ENCODE results near the gene TLN1.
A peak's percentile ranks its signal among the peaks of the same experiment; 100 is the strongest.

Gene TLN1

DNA sequence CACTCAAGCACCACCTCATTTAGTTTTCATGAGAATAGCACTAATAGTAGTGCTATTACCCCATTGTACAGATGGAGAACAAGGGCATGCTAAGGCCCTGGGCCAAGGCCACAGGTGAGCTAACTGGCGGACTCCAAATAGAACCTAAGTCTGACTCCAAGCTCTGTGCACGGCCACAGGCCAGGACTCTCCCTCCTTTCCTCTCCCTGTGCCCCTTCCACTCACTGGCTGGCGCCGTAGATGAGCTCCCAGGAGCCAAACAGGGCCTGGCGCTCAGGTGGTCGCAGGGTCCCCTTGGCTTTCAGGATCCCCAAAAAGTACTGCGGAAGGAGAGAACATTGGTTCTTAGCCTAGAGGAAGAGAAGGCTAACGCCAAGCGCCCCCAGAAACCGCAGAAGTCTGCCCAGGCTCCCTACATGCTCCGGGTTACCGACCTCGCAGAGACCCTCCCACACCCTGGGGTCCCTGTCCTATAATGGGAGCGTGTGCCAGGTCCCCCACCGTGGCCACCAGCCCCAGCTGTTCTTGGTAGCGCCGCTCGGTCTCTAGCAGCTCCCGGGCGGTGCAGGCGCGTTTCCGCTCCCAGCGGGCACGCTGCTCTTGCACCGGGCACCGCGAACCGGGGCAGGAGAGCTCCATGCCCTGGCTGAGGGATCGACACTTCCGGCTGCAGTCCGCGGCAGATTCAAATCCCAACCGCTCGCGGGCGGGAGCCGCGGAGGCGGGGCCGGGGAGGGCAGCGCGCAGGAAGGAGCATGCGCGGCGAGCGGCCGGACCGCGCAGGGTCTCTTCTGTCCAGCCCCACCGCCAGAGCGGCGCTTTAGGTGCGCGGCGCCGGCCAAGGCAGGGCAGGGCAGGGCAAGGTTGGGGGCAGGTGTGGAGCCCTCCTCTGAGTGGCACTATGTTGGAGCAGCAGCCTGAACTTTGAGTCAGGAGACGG lies 67.2 kb downstream of the TLN1 start, which contains the start of gene ARHGEF39:
ARHGEF39 (minus strand) TSS at position 665 of the 940 bp plus-strand sequence; CDS start at position 639, 26 bp downstream.
- DNase-seq (ENCODE audit: low read depth in 2 of 2), result peak; percentile 71 to 74

DNA sequence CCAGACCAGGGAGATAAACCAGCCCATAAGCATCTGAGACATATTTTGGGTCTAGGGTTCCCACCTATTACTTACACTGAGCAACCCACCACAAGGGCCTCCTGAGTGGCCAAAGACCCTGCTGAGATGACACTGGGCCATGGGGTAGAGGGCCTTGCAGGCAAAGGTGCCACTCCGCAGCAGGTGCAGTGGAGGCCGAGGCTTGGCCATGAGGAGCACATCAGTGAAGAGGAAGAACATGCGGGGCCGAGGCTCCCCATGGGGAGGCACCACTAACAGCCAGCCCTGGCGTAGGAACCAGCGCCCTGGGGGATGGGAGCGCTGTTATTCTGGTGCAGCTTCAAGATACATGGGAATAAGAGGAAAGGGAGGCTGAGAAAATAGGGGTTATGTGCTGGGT lies 69.6 kb downstream of the TLN1 start:
- no peak for DNase-seq (ENCODE audit: low read depth in 2 of 2)

DNA sequence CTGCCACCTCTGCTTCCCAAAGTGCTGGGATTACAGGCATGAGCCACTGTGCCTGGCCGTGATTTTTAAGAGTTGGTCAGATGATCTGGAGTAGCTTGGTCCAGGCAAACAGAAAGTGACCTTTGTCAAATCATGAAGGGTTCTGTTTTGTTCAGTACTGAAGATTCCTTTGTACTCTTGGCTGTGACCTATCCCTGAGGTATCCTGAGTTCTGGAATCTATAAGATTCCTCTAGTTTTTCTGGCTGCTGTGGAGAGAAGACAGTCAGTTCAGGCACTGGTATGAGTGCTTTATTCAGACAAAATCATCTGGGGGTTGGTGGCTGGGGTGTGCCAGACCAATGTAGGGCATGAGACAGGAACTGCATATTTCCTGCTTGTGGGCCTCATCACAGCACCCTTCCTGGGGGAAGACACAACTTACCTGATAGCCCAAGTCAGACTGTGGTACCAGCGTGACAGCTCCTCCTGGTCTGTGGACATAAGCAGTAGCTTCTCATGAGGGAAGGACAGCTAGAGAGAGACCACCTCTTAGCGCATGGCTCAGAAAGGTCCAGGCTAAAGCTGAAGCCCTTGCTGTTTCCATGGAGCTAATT lies 70.1 kb downstream of the TLN1 start:
- DNase-seq (ENCODE audit: low read depth in 2 of 2), result no peak

DNA sequence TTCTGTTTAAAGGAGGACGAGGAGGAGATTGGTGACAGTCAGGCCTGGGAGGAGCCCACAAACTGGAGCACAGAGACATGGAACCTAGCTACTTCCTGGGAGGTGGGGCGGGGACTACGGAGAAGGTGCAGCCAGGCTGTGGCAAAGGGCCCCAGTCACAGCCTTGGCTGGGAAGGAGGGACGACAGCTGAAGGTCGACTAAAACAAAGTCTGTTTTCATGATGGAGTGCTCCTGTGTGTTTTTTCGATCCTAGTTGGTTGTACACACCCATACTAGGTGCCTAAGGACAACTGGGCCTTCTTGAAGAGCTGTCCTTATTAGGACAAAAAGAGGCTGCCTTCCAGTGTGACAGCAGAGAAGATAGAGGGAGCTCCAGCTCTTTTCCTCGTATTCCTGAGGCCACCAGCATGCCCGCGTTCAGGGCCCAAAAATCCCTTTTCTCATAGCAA lies 71.0 kb downstream of the TLN1 start:
- DNase-seq (ENCODE audit: low read depth in 2 of 2), result no peak

DNA sequence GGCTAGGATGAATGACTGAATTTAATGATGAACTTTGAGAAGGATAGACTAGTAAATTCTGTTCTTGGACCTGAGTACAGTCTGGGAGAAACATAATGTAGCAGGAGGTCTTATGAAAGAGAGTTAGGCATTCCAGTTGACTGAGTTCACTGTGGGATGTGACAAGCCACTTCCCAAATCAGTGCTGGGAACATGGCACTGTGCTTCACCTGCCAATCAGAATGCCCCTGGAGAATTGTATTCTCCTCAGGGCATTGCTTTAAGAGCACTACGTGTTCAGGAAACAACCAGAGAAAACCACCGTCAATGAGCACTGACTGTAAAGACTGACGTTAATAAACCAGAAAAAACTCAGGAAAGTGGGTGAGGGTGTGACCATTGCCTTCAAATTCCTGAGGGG lies 72.7 kb downstream of the TLN1 start:
- no peak for DNase-seq (ENCODE audit: low read depth in 2 of 2)

DNA sequence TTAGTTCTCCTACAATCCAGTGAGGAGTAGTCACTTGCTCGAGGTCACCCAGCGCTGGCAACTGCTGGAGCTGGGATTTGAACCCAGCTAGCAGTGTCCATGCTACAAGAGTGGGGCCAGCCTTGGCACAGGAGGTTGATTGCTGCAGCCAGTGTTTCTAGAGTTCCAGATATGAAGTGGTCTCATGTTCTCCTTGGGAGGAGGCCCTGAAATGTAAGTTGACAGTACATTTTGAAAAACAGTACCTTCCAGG lies 73.1 kb downstream of the TLN1 start:
- DNase-seq (ENCODE audit: low read depth in 2 of 2), result no peak

DNA sequence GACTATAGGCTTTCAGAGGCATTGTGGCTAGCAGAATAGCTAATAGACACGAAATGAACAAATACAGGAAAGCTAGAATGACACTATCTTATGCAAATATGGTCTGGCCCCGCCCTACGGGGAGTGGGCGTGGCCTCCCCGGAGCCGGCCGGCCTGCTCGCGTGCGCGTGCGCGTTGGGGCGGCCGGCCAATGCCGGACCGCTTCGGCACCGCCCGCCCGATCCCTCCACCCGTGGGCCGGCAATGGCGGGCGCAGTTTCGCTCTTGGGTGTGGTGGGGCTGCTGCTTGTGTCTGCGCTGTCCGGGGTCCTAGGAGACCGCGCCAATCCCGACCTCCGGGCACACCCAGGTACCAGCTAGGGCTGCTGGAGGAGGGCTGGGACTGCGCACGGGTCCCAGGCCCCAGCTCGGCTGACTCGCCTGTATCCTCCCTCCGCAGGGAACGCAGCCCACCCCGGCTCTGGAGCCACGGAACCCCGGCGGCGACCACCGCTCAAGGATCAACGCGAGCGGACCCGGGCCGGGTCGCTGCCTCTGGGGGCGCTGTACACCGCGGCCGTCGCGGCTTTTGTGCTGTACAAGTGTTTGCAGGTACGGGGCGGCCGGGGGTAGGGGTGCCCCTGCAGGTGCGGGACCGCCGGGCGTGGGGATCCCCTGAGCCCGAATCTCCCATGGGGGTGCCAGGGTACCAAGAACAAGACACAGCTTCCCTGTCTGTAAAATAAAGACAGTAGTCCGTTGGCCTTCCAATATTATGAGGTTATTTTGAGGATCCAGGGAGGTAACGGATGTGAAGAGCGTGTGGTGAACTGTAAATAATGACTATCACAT lies 73.6 kb downstream of the TLN1 start, which contains the start of gene CCDC107:
CCDC107 (plus strand) TSS at position 156 of the 831 bp plus-strand sequence; CDS start at position 244, 88 bp downstream.
- DNase-seq (ENCODE audit: low read depth in 2 of 2), result peak; percentile 73 to 85

DNA sequence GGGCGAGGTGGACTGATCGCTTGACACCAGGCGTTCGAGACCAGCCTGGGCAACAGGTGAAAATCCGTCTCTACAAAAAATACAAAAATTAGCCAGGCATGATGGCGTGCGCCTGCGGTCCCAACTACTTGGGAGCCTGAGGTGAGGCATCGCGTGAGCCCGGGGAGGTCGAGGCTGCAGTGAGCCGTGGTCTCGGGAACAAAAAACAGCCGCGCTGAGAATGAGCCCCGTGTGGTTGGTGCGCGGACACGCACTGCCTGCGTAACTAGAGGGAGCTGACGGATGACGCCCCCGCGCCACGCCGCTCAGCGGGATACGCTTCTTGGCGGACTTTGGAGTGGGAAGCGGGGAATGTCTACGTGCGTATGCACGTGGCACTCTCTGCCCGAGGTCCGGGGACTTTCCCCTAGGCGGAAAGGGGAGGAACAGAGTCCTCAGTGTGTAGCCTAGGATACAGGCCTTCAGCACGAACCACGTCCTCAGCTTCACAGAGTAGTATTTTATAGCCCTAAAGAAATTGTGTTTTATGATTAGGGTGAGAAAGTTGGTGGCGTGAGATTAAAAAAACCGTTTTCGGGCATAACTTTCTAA lies 74.4 kb downstream of the TLN1 start, which contains the start of gene RMRP:
RMRP (minus strand) TSS at position 474 of the 591 bp plus-strand sequence.
- peak; percentile 91 to 95 for DNase-seq (ENCODE audit: low read depth in 2 of 2)

DNA sequence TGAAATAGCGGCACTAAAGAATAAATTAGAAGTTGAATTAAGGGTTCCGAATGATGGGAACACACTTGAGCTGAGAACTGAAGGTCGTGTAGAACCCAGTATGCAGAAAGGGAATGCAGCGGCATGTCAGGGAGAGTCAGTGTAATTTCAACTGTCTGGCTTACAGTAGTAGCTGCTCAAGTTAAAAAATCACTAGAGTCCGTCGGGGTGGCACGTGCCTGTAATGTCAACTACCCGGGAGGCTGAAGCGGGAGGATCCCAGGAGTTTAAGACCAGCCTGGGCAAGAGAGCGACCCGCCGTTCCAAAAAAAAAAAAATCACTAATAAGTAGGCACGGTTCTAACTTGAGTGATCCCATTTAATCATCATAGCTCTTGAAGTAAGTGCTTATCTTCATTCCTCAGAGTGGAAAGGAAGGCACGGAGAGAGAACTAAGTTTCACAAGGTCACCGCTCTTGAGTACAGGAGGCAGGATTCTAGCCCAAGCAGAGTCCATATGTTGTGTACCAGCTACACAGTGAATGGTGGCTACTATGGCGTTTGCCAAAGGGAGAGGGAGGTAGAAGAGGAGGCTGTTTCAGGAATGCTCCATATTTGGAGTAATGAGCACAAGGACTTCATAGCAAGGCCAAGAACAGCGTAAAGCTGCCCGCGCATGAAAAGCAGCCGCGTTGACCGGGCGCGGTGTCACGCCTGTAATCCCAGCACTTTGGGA lies 75.0 kb downstream of the TLN1 start:
- no peak for DNase-seq (ENCODE audit: low read depth in 2 of 2)

DNA sequence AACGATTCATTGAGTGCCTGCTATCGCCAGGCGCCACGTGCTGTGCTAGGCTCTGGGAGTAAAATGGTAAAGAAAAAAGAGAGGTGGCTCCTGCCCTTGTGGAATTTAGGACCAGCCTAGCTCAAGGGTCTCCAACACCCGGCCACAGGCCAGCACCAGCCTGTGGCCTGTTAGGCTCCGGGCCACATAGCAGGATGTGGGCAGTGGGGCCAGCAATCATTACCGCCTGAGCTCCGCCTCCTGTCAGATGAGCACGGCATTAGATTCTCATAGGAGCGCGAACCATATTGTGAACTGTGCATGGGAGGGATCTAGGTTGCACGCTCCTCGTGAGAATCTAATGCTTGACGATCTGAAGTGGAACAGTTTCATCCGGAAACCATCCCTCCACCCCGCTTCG lies 75.6 kb downstream of the TLN1 start:
- DNase-seq (ENCODE audit: low read depth in 2 of 2), result no peak

DNA sequence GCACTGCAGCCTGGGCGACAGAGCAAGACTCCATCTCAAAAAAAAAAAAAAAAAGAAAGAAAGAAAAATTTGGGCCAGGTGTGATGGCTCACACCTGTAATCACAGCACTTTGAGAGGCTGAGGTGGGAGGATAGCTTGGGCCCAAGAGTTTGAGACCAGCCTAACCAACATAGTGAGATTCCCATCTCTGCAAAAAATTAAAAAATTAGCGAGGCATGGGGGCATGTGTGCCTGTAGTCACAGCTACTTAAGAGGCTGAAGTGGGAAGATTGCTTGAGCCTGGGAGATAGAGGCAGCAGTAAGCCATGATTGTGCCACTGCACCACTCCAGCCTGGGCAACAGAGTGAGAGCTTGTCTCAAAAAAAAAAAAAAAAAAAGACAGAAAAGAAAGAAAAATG lies 78.4 kb downstream of the TLN1 start:
- DNase-seq (ENCODE audit: low read depth in 2 of 2), result no peak

DNA sequence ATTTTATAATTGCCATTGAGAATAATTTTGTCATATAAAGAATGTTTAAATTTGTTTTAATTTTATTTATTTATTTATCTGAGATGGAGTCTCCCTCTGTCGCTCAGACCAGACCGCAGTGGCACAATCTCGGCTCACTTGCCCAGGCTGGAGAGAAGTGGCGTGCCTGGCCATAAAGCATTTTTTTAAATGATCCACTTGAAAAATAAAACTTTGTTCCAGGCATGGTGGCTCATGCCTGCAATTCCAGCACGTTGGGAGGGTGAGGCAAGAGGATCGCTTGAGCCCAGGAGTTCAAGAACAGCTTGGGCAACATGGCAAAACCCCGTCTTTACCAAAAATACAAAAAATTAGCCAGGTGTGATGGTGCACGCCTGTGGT lies 79.2 kb downstream of the TLN1 start:
- no peak for DNase-seq (ENCODE audit: low read depth in 2 of 2)

DNA sequence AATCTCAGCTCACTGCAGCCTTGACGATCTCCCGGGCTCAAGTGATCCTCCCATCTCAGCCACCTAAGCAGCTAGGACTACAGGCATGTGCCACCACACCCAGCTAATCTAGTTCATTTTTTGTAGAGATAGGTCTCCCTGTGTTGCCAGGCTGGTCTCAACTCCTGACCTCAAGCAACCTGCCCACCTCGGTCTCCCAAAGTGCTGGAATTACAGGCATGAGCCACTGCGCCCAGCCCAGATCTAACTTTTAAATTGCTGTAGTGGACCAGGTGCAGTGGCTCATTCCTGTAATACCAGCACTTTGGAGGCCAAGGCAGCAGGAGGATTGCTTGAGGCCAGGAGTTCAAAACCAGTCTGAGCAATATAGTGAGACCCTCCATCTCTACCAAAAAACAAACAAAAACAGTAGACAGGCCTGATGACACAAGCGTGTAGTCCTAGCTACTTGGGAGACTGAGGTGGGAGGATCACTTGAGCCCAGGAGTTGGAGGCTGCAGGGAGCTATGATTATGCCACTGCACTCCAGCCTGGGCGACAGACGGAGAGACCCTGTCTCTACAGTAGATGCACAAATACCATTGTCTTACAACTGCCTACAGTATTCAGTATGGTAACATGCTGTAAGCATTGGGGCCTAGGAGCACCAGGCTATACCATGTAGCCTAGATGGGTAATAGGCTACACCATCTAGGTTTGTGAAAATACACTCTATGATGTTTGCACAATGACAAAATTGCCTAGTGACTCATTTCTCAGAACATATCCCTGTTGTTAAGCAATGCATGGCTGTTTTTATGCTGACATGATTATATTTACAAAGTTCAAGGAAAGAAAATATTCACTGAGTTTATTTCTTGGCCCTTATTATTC lies 79.8 kb downstream of the TLN1 start:
- DNase-seq (ENCODE audit: low read depth in 2 of 2), result no peak

DNA sequence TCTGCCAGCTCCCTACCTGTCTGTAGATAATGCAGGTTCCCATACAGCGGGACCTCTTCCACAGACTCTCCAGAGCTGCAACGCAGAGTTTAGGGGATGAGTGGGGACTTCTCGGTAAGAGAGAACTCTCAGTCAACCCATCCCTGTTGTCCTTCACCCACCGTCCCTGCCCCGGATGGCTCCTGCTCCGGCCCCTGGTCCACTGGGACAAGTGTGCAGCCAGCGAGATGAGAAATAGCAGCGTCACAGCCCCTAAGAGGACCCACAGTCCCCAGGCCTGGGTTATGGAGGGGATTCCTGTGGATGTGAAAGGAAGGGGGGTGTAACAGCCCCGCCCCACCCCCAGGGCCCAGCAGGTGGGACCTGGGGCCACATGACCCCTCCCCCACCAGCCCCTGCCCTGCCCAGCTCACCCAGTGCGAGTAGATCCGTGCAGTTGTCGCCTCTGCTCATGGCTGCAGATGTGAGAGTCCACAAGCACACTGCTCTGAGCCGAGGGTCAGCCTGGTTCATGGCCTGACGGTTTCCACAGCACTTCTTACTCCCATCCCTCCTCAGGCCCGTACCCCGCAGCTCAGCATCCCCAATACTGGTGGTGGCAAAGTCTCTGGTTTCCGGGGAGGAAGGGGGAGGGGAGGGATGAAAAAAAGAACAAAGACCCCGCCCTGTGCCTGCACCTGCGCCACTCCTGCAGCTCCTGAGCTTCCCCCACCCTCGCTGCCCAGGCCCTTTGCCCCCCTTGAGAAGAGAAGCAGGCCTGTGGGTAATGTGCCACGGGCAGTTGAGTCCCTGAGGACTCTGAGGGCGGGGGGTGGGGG lies 81.4 kb downstream of the TLN1 start, which contains the start of gene SIT1:
SIT1 (minus strand) TSS at position 591 of the 818 bp plus-strand sequence; CDS start at position 513, 78 bp downstream.
- DNase-seq (ENCODE audit: low read depth in 2 of 2), result no peak

DNA sequence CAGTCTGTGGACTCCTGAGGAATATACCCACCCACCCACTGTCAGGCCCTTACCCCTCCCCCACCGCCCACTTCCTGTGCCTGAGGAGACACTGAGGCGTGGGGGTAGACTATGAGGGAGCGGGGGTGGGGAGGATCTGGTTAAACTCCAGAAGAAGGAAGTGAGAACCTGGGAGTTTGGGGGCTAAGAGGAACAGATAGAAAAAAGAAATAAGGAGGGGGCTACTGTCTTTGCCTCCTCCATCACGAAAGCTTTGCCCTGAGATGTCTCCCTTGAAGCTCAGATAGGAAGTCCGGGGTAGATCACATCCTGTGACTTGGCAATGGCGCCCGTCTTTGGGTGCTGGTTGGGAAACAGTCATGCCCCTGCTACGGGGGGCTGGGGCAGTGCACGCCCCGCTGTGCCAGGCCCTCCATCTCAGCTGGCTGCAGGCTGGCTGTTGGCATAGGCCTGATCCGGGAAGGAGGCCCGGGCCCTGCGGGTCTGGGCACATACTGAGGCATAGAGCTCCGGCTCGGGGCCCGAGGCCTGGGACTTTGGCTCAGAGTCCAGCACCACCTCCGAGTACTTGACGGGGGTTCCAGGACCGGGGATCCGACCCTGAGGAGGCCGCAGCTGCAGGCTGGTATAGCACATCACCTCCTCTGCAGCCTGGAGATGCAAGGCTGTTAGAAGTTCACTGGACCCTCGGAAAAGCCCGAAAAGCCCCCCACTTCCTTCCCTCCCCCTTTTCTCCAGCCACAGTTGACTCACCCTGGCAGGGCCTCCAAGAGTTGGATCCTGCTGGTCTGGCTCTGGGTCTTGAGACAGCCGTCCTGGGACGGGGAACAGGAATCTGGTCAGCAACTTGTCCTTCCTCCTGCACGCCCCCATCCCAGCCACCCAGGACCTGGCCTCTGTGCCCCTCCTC lies 82.3 kb downstream of the TLN1 start:
- DNase-seq (ENCODE audit: low read depth in 2 of 2), result no peak
